Progenitor cell of endocrine pancreas (in vitro differentiated cells): Measurements from ENCODE around the gene DPH6. TPM values are rescaled to one million over a fixed set of nuclear protein-coding genes. Genes with fewer than 3 reads are reported as not detected.
"Not testable (repeated sequence)": the region's sequence is repeated elsewhere in the genome, so short reads cannot be mapped to it uniquely, and the experiment has no call there.

Experiments used
- DNase-seq: peaks from one replicate; pipeline ENCODE4 v3.0.0; 2021; ENCODE audit warnings: low spot score; ENCODE audit not compliant: unreplicated experiment
- H3K27ac Mint-ChIP-seq: 2 replicates; pipeline ENCODE4 v1.8.0; 2021; ENCODE audit warnings: mild to moderate bottlenecking, moderate library complexity, mixed read lengths
- H3K27me3 Mint-ChIP-seq: 2 replicates; pipeline ENCODE4 v1.8.0; 2021; ENCODE audit warnings: mixed read lengths
- H3K36me3 Mint-ChIP-seq: 2 replicates; pipeline ENCODE4 v1.8.0; 2022; ENCODE audit warnings: mixed read lengths; ENCODE audit not compliant: insufficient read depth
- H3K4me1 Mint-ChIP-seq: 2 replicates; pipeline ENCODE4 v1.8.0; 2021; ENCODE audit warnings: low read depth, mixed read lengths
- H3K4me3 Mint-ChIP-seq: 2 replicates; pipeline ENCODE4 v1.8.0; 2021; ENCODE audit warnings: low read depth, mild to moderate bottlenecking, moderate library complexity, mixed read lengths
- H3K9me3 Mint-ChIP-seq: 2 replicates; pipeline ENCODE4 v1.8.0; 2021; ENCODE audit warnings: low read depth, mixed read lengths
- CTCF ChIP-seq: fragments of 200-600 bp; sonication (generic); IDR thresholded peaks from one replicate; pipeline ENCODE4 v1.5.0; 2021; ENCODE audit warnings: antibody characterized with exemption, mild to moderate bottlenecking; ENCODE audit not compliant: unreplicated experiment
- long read RNA-seq: library from polyadenylated mRNA; unstranded; transcript quantifications from one replicate; pipeline ENCODE4 v2.0.0, GENCODE V29; 2020
- total RNA-seq: library from RNA; stranded (reverse); gene quantifications from 2 replicates; pipeline ENCODE4 v1.2.1, GENCODE V29; 2021

Gene DPH6
- total RNA-seq = 11.4 and 23.0 TPM in 2 replicates
- long read RNA-seq, transcript DPH6-201 (9 exons, 2,099 nt) = major isoform, 18 of 33 reads
- long read RNA-seq, partial matches to known transcripts = 4 of 33 reads
- long read RNA-seq, other reads (novel, unspliced or antisense) = 10 of 33 reads

- Mint-ChIP-seq H3K4me3 (peak within 1 kb of the TSS; percentile 93), H3K27me3 (no peaks in the 10 kb centered on the region), H3K4me1 (peaks cover 25% of the 10 kb centered on the region), H3K9me3 (peaks cover 8% of the 10 kb centered on the region), H3K27ac (peak within 1 kb of the TSS; percentile 97), H3K36me3 (peaks cover 4% of the 10 kb centered on the region)
- no peak for TF ChIP-seq CTCF
- peak; percentile 81 for DNase-seq
Measured at GRCh38 chr15:35545824-35546510, at the start of gene DPH6. DPH6 (minus strand) TSS chr15:35546165; CDS start chr15:35546141, 24 bp downstream.

GRCh38 chr15:35595656-35596055 is 49.7 kb upstream of the DPH6 start:
- Mint-ChIP-seq H3K36me3 (no peaks in the 10 kb centered on the region), H3K9me3 (peaks cover 3% of the 10 kb centered on the region), H3K27me3 (no peaks in the 10 kb centered on the region), H3K4me3 (no peak overlapping the region), H3K27ac (no peak overlapping the region), H3K4me1 (no peaks in the 10 kb centered on the region)
- TF ChIP-seq CTCF = no peak
- no peak for DNase-seq

GRCh38 chr15:35591987-35592386 is 46.0 kb upstream of the DPH6 start:
- not testable (repeated sequence) for DNase-seq, H3K9me3 Mint-ChIP-seq, H3K4me1 Mint-ChIP-seq, H3K27ac Mint-ChIP-seq, H3K36me3 Mint-ChIP-seq, H3K4me3 Mint-ChIP-seq, H3K27me3 Mint-ChIP-seq

- TF ChIP-seq CTCF = no peak
- Mint-ChIP-seq H3K36me3 (no peaks in the 10 kb centered on the region), H3K4me1 (no peaks in the 10 kb centered on the region), H3K27me3 (no peaks in the 10 kb centered on the region), H3K9me3 (no peaks in the 10 kb centered on the region), H3K27ac (no peak overlapping the region), H3K4me3 (no peak overlapping the region)
- no peak for DNase-seq
Measured at GRCh38 chr15:35583863-35584528, 38.0 kb upstream of the DPH6 start.

GRCh38 chr15:35580606-35581005 is 34.6 kb upstream of the DPH6 start:
- Mint-ChIP-seq H3K4me3 (no peak overlapping the region), H3K4me1 (no peaks in the 10 kb centered on the region), H3K36me3 (no peaks in the 10 kb centered on the region), H3K9me3 (no peaks in the 10 kb centered on the region), H3K27me3 (no peaks in the 10 kb centered on the region), H3K27ac (no peak overlapping the region)
- no peak for TF ChIP-seq CTCF
- DNase-seq = no peak
